IMR-90 (cell line): Measurements from ENCODE around the gene CDC42BPA. TPM values are rescaled to one million over a fixed set of nuclear protein-coding genes. Genes with fewer than 3 reads are reported as not detected.

Experiments used
- ATAC-seq: fragments of 200-7000 bp; cut with Tn5 transposase; 2 replicates; pipeline ENCODE4 v1.9.1; 2020; ENCODE audit warnings: low read depth, mild to moderate bottlenecking, moderate library complexity
- BruUV-seq: library from RNA; stranded (reverse); fragments of 400-500 nt; replicated peaks from 2 replicates; lab custom pipeline; 2021; lab: Mats Ljungman, UMichigan
- CTCF ChIA-PET: fragments of 300-600 bp; formaldehyde crosslinking; extraction: SDS; loops from one replicate; lab custom pipeline; 2021; ENCODE audit warnings: antibody characterized with exemption; lab: Yijun Ruan, JAX
- POLR2A ChIA-PET: fragments of 300-600 bp; sonication (Branson Sonifier 250); formaldehyde crosslinking; loops from one replicate; lab custom pipeline; 2022; ENCODE audit warnings: antibody characterized with exemption; ENCODE audit not compliant: unreplicated experiment; lab: Charles Lee
- DNase-seq: peaks from one replicate; pipeline ENCODE4 v3.0.0; 2013
- H2AFZ ChIP-seq: replicated peaks from 2 replicates; pipeline ENCODE3; 2013; ENCODE audit warnings: low read length, mild to moderate bottlenecking; ENCODE audit not compliant: poor library complexity
- H2AK5ac ChIP-seq: 2 replicates; pipeline ENCODE4 v1.6.1; 2013; ENCODE audit warnings: low read depth, low read length, inconsistent platforms
- H2AK9ac ChIP-seq: replicated peaks from 2 replicates; pipeline ENCODE3; 2013; ENCODE audit warnings: mild to moderate bottlenecking, low read depth, low read length, moderate library complexity; ENCODE audit not compliant: poor library complexity
- H2BK120ac ChIP-seq: 2 replicates; pipeline ENCODE4 v1.6.1; 2013; ENCODE audit warnings: low read depth, low read length, inconsistent platforms
- H2BK15ac ChIP-seq: 3 replicates; pipeline ENCODE4 v1.6.1; 2013; ENCODE audit warnings: low read depth, low read length, inconsistent platforms
- H2BK20ac ChIP-seq: 2 replicates; pipeline ENCODE4 v1.6.1; 2013; ENCODE audit warnings: low read depth, mild to moderate bottlenecking, inconsistent platforms, low read length, moderate library complexity
- H2BK5ac ChIP-seq: 2 replicates; pipeline ENCODE4 v1.6.1; 2013; ENCODE audit warnings: mild to moderate bottlenecking, low read depth, low read length, inconsistent platforms; ENCODE audit not compliant: poor library complexity, severe bottlenecking
- H3K14ac ChIP-seq: replicated peaks from 2 replicates; pipeline ENCODE4 v1.6.1; 2013; ENCODE audit warnings: low read depth, low read length, inconsistent platforms
- H3K18ac ChIP-seq: 2 replicates; pipeline ENCODE4 v1.6.1; 2013; ENCODE audit warnings: low read depth, low read length, control low read depth
- H3K23ac ChIP-seq: 2 replicates; pipeline ENCODE4 v1.6.1; 2013; ENCODE audit warnings: low read depth, low read length, inconsistent platforms
- H3K27ac ChIP-seq: 2 replicates; pipeline ENCODE4 v1.5.1; 2013; ENCODE audit warnings: mild to moderate bottlenecking, control low read depth, low read length; ENCODE audit not compliant: insufficient read depth
- H3K27me3 ChIP-seq: 2 replicates; pipeline ENCODE4 v1.6.1; 2013; ENCODE audit warnings: low read length; ENCODE audit not compliant: control insufficient read depth, insufficient read depth
- H3K36me3 ChIP-seq: 2 replicates; pipeline ENCODE4 v1.6.1; 2013; ENCODE audit warnings: low read length, mixed read lengths; ENCODE audit not compliant: control insufficient read depth, insufficient read depth
- H3K4ac ChIP-seq: 2 replicates; pipeline ENCODE4 v1.6.1; 2013; ENCODE audit warnings: low read depth, low read length, inconsistent platforms
- H3K4me1 ChIP-seq: 2 replicates; pipeline ENCODE4 v1.6.1; 2013; ENCODE audit warnings: low read length, mixed read lengths; ENCODE audit not compliant: control insufficient read depth, insufficient read depth
- H3K4me2 ChIP-seq: 2 replicates; pipeline ENCODE4 v1.6.1; 2013; ENCODE audit warnings: low read depth, mild to moderate bottlenecking, control low read depth, low read length, moderate library complexity
- H3K4me3 ChIP-seq: 2 replicates; pipeline ENCODE4 v1.5.1; 2013; ENCODE audit warnings: low read depth, mild to moderate bottlenecking, control low read depth, low read length, moderate library complexity; ENCODE audit not compliant: insufficient read depth
- H3K56ac ChIP-seq: 2 replicates; pipeline ENCODE4 v1.6.1; 2013; ENCODE audit warnings: low read length, inconsistent platforms; ENCODE audit not compliant: insufficient read depth; ENCODE audit errors: extremely low read depth
- H3K79me1 ChIP-seq, 2 experiments: 2 replicates each; pipeline ENCODE4 v1.6.1; 2013; ENCODE audit warnings: low read length in 2 of 2, inconsistent platforms in 1 of 2, low read depth in 1 of 2
- H3K9ac ChIP-seq: 2 replicates; pipeline ENCODE4 v1.6.1; 2013; ENCODE audit warnings: low read depth, low read length, control low read depth
- H3K9me1 ChIP-seq: 2 replicates; pipeline ENCODE4 v1.6.1; 2013; ENCODE audit warnings: low read length, inconsistent platforms; ENCODE audit not compliant: insufficient read depth
- H3K9me3 ChIP-seq: 2 replicates; pipeline ENCODE4 v1.6.1; 2013; ENCODE audit warnings: low read length; ENCODE audit not compliant: control insufficient read depth, insufficient read depth
- H4K20me1 ChIP-seq: 2 replicates; pipeline ENCODE4 v1.6.1; 2013; ENCODE audit warnings: low read length, inconsistent platforms; ENCODE audit not compliant: insufficient read depth
- H4K5ac ChIP-seq: 2 replicates; pipeline ENCODE4 v1.6.1; 2013; ENCODE audit warnings: mild to moderate bottlenecking, low read depth, low read length, control low read depth
- H4K8ac ChIP-seq, 2 experiments: 2 replicates each; pipeline ENCODE4 v1.6.1; 2013; ENCODE audit warnings: low read depth in 2 of 2, low read length in 2 of 2, control low read depth in 1 of 2, inconsistent platforms in 1 of 2
- H4K91ac ChIP-seq: 2 replicates; pipeline ENCODE4 v1.6.1; 2013; ENCODE audit warnings: low read depth, low read length, inconsistent platforms; ENCODE audit not compliant: insufficient read depth
- BHLHE40 ChIP-seq: fragments of 150-350 bp; IDR thresholded peaks from 2 replicates; pipeline ENCODE4 v1.6.1; 2016; ENCODE audit warnings: mild to moderate bottlenecking, low read depth, low read length
- RFX5 ChIP-seq: IDR thresholded peaks from 2 replicates; pipeline ENCODE4 v1.8.0; 2012; ENCODE audit warnings: low read depth, mild to moderate bottlenecking, low read length, moderate library complexity
- WGBS, 2 experiments: methylation state at CpG; one replicate each; pipeline versions ENCODE4 v1.1.5 to v1.1.7; 2013; ENCODE audit warnings: missing lambda C conversion rate in 2 of 2; ENCODE audit not compliant: insufficient read length in 1 of 2; ENCODE audit errors: extremely low coverage in 2 of 2; 5-methylcytosine and 5-hydroxymethylcytosine counted together
- dilution Hi-C: fragments of 300-500 bp; cut with HindIII; formaldehyde crosslinking; loops from one replicate; pipeline ENCODE4 v1.14.3; 2018; ENCODE audit warnings: low sequenced_read_pairs; ENCODE audit not compliant: unreplicated experiment
- in situ Hi-C: fragments of 300-500 bp; cut with MboI; formaldehyde crosslinking; loops from 3 replicates; pipeline ENCODE4 v1.14.3; 2019; ENCODE audit warnings: low sequenced_read_pairs, inconsistent platforms, mixed read lengths
- intact Hi-C: fragments of 100-400 bp; cut with micrococcal nuclease; formaldehyde crosslinking; loops from 2 replicates; pipeline ENCODE4 v1.10.0; 2022
- polyA plus RNA-seq, 3 experiments: library from polyadenylated mRNA; depleted of rRNA; stranded (reverse); fragments of >200 nt; gene quantifications; 2 replicates each; pipeline ENCODE4 v1.2.3, GENCODE V29; 2012; ENCODE audit warnings: low replicate concordance in 1 of 3
- total RNA-seq: library from RNA; depleted of rRNA; stranded (reverse); fragments of >200 nt; gene quantifications from 2 replicates; pipeline ENCODE4 v1.2.3, GENCODE V29; 2012

The CDC42BPA gene
- total and polyA plus RNA-seq, 2 of the 4 experiments (the other 2 are of a cell fraction), result 9.4 to 27.8 TPM

DNA sequence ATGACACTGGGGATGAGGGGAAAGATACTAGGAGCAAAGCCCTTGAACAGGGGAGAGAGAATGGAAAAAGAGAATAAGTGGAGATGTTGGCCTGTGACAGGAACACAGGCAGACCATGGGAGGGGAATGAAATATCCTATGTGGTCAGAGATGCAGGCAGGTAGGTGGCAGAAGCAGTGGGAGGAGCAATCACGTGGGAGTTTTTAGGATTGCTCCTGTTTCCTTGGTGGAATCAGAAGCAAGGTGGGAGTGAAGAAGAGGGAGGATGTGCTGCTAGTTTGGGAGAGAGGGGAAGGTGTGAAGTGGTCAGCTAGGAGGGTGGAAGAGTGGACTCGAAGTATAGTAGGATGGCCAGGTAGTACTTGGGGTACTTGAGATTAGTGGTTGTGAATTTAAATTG lies 46.4 kb upstream of the CDC42BPA start:
- DNase-seq (no peak), ATAC-seq (no peak)
- H2BK20ac ChIP-seq, result no peak overlapping the region
- no peak for TF ChIP-seq BHLHE40
- no peak for TF ChIP-seq RFX5
- BruUV-seq, result no TSS peak
- H3K27ac ChIP-seq, result no peak overlapping the region
- H4K8ac ChIP-seq, result no peak overlapping the region
- H4K20me1 ChIP-seq, result no peaks in the 10 kb centered on the region
- WGBS, 2 experiments, result 63% methylated on average over 2 of the region's 2 CpGs; no CpG with 5 or more reads in 1 of the 2 experiments
- dilution Hi-C loops (no loop called here), in situ Hi-C loops (no loop called here), intact Hi-C loops (no loop called here)
- H4K5ac ChIP-seq, result no peak overlapping the region
- no peak overlapping the region for H3K56ac ChIP-seq
- H4K91ac ChIP-seq, result no peak overlapping the region
- CTCF ChIA-PET, result no interaction called here
- H3K18ac ChIP-seq, result no peak overlapping the region
- POLR2A ChIA-PET, result no interaction called here
- no peak overlapping the region for H2BK5ac ChIP-seq
- H2AK5ac ChIP-seq, result no peak overlapping the region
- H3K79me1 ChIP-seq, result no peaks in the 10 kb centered on the region
- H3K23ac ChIP-seq, result no peak overlapping the region
- no peaks in the 10 kb centered on the region for H3K9me3 ChIP-seq
- no peak overlapping the region for H3K4ac ChIP-seq
- peaks cover 4% of the 10 kb centered on the region; the same call in 1 of the 2 replicates for H3K27me3 ChIP-seq
- H3K4me2 ChIP-seq, result no peak overlapping the region
- no peak overlapping the region for H2BK15ac ChIP-seq
- peaks cover 2% of the 10 kb centered on the region; the same call in 1 of the 2 replicates for H3K4me1 ChIP-seq
- H2BK120ac ChIP-seq, result no peak overlapping the region
- H2AK9ac ChIP-seq, result no peak overlapping the region
- no peak overlapping the region for H3K4me3 ChIP-seq
- H3K9me1 ChIP-seq, result no peaks in the 10 kb centered on the region
- H2AFZ ChIP-seq, result no peak overlapping the region
- no peaks in the 10 kb centered on the region for H3K36me3 ChIP-seq
- no peak overlapping the region for H3K14ac ChIP-seq
- no peak overlapping the region for H3K9ac ChIP-seq
